NCI-H748 (cell line): Measurements from ENCODE around the gene ANGPTL5.
"Not testable (repeated sequence)": the region's sequence is repeated elsewhere in the genome, so short reads cannot be mapped to it uniquely, and the experiment has no call there.

Experiments
- DNase-seq: peaks from one replicate; lab custom pipeline; 2025; ENCODE audit not compliant: unreplicated experiment; lab: John Stamatoyannopoulos, UW

Gene ANGPTL5

GRCh38 chr11:101916422-101916821 is at the start of gene ANGPTL5:
Gene ANGPTL5, minus strand, starts transcription at chr11:101916522. Its CDS starts 8,613 bp downstream, at chr11:101907909.
- no peak for DNase-seq

DNA sequence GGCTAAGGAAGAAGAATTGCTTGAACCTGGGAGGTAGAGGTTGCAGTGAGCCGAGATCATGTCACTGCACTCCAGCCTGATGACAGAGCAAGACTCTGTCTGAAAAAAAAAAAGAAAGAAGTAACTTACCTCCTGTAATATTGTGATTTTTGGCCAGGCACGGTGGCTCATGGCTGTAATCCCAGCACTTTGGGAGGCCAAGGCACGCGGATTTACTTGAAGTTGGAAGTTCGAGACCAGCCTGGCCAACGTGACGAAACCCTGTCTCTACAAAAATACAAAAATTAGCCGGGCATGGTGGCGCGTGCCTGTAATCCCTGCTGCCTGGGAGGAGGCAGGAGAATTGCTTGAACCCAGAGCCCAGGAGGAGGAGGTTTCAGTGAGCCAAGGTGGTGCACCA is 47.9 kb upstream of the ANGPTL5 start:
- not testable (repeated sequence) for DNase-seq

GRCh38 chr11:101960231-101960630 is 43.9 kb upstream of the ANGPTL5 start:
- no peak for DNase-seq

- DNase-seq: no peak
These were observed 39.4 kb upstream of the ANGPTL5 start for GRCh38 chr11:101955701-101956100.

- DNase-seq: no peak
These were observed 39.0 kb upstream of the ANGPTL5 start for GRCh38 chr11:101955278-101955677.

DNA sequence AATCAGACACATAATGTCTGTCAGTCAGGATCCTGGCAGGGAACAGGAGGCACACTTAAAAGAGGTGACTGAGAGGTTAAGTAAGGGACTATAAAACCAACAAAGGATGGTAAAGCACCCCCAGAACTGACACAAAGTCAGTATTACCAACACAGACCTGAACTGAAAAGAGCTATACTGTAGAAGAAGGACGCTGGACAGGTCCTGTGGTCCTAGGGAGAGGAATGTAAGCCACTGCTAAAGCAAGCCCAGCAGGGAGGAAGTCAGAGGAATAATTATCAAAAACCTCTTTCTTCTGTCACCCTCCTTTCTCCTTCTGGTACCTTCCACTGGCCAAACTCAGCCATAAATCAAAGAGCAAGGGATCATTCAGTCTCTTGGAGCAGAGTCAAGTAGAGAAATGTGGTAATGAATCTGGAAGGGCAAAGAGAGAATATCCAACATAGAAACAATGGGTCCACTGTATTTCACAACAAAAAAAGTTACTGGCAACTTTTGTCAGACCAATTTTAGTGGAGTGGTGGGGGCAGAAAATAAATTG is 33.4 kb upstream of the ANGPTL5 start:
- no peak for DNase-seq

DNA sequence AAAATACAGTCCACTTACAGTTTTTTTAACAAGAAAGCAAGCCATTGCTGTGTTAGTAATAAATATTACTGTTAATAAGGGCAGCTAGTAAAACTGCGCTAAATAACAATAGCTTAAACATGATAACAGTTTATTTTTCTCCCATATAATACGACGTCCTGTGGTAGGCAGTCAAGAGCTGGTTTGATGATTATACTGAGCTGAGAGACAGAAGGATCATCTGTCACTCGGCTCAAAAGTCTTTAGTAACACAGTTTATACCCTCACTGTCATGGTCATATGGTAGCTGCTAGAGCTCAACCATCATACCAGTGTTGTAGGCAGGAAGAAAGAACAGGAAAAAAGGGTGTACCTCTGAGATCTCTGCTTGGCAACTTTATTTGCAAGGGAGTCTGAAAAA is 29.1 kb upstream of the ANGPTL5 start:
- DNase-seq: no peak

- peak; percentile 14 for DNase-seq
These were observed 28.6 kb upstream of the ANGPTL5 start for GRCh38 chr11:101944923-101945322.

GRCh38 chr11:101940901-101941520 is 24.7 kb upstream of the ANGPTL5 start:
- no peak for DNase-seq

DNA sequence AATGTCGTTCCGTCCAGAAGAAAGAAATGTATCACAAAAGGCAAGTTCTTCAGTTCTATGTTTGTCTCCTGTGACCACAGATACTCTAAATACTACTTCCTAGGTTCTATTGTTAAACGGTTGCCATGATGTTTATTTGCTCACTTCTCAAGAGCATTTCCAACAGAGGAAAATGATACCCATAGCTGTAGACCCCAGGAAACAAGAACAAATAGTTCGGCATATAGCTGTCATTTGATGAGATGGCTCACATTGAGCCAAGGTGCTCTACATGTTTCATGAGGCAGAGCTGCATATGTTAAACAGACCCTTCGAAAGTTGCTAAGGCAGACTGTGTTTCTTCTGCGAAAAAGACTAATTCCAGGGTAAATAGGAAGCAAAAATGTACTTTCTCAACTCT is 15.4 kb upstream of the ANGPTL5 start:
- peak; percentile 87 for DNase-seq

DNA sequence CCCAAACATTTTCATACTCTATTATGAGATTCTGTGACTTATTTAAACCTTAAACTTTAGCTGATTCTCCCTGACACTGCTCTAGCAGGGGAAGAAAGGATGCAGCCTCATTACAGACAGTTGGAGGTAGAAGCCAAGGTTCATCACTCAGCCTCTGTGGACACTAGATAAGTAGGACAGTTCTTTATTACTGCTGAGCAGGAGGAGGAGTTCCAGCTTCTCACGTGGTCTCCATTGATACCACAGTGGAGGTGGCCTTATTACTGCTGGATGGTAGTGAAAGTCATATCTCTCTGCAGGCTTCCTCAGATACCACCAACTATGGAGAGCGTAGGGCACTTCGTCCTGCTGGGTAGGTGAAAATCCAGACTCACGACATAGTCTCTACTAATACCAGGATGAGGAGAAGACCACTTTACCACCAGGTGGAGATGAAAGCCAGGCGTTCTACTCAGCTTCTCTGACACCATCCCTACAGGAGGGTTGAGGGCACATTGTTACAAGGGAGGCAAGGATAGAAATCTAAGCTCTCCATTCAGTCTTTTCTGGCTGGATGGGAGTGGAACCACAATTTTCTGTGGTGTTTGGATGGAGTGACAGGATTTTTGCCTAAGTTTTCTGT is 13.1 kb upstream of the ANGPTL5 start:
- no peak for DNase-seq

DNA sequence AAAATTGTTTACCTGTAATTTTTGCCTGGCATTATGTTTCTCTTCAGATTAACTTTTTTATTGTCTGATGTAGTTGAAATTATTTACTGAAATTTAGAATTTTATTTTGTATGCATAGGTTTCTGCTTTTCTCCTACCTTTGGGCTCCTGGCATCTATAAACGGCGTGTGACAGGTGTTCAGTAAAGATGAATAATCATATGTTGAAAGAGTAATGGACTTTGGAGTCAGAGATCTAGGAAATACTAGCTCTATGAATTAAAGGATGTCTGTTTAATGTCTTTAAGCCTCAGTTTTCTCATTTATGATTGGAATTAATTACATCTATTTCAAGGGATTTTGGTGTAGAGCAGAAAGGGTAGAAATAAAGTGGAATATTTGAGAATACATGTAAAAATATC is 7.2 kb upstream of the ANGPTL5 start:
- no peak for DNase-seq

DNA sequence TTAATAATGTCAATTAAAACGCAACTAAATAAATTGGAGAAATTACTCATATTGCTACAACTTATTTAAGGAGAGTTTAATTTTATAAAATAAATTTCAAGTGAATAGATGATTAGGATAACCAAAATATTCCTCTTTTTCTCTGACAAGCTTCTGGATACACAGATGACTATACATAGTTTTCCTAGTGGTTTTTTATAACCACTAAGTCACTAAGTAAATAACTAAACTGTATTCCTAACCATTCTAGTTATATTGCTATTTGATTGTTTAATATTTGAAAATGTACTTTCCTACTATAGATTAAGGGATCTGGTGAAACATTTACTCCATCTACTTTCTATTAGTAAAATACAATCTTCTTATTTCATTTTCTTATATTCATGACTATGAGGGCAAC is 4.7 kb upstream of the ANGPTL5 start:
- no peak for DNase-seq

DNA sequence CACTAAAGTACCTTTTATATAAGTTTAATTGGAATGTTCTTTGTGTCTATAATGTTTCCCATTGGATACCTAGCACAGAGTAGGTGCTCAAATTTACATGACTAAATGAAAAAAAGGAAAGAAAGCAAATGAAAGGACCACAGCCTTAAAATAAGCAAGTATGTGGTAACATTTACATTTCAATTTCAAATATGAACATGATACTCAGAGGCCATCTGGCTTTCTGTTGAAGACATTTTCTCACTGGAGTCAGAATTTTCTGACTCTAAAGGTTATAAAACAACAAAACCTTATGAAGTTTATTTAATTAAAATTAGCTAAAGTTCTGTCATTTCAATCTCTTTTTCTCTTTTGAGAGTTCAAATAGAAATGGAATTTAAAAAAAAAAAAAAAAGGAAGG is 904 bp upstream of the ANGPTL5 start:
- no peak for DNase-seq

DNA sequence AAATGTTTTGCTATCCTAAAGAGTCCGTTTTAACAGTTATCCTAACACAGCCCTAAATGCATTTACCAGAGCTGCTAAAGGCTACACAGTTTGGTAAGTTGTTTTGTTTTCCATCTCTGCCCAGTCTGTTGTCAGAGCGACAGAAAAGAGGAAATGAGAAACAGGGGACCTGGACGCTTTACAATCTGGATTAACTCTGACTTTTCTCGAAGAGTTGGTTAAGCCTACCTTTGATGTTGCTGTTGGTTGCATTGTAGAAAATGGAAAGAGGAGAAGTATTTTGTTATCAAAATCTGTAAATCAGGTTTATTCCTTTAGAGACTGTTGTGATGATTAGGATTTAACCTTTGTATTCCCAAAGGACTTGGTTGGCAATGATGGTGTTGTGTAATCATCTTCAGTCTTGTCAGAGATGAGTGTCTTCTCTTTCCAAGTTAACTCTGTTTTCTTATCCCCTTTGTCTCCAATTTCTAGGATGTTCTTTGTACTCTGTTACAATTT is 481 bp downstream of the ANGPTL5 start:
- DNase-seq: peak; percentile 56

DNA sequence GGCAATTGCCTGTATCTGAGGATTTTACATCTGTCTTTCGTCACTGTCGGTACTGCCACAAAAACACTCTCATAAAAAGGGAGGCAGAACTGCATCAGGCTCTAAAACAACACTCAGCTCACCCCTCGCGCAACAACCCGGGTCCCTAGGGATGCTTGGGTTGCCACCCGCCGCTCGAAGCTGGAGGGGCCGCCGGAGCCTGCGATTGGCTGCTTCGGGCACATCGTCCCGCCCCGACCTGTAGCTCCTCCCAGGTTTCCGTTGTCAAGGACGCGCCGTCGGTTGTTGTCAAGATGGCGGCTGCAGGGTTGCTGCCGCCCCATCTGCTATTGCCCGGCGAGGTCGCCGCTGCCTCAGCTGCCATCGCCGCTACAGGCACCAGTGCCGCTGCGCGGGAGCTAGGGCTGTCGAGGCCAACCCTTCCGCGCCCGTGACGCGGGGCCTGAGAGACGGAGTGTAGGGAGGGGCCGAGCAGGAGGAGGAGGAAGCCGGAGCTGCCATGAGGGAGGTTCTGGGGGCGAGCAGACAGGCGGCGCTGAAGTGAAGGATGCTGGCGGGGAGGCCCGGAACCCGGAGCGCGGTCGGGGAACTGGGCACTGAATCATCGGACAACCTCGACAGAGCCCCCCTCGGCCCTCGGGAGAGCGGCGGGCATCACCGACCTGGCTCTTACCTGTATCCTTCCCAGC is 1.4 kb downstream of the ANGPTL5 start, which contains the start of gene CEP126:
CEP126 (plus strand) TSS at position 273 of the 689 bp plus-strand sequence; CDS start at position 548, 275 bp downstream.
- peak; percentile 94 for DNase-seq

- peak; percentile 40 for DNase-seq
These were observed 2.0 kb downstream of the ANGPTL5 start for GRCh38 chr11:101914341-101914737.

DNA sequence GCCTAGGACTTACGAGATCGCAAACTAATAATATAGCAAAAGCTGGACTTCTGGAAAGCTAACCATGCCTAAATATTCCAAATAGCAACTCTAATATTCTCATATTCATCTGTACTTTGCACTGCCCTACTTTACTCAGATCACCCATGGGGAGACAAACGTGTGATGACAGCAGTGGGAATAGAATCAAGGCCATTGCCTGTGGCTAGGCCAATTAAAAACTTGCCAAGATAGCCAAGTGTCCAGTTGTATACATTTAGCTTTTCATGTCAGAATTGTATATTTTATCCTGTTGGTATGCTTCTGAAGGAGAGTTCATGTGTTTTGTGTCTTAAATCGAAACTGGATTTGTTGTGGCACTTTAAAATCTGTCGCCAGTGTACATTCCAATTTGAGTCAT is 2.7 kb downstream of the ANGPTL5 start:
- no peak for DNase-seq

DNA sequence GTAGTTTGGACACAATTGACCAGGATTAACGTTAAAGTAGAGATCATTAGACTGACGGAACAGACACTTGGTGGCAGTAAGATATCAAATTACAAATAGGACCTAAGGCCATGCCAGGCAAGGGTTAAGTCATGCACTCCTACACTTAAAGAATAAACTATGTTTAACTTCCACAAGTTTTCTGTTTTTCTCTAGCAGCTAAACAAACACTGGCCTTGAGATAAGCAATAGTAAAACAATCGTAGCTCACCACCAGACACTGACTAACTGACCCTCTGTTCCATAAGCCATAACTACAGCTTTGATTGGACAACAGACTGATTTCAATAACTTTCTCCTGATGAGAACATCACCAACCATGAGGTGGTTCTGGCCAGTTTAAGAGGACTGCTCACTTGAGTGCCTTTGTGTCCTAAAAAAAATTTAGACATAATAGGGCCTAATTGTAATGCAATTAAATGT is 3.5 kb downstream of the ANGPTL5 start:
- no peak for DNase-seq

DNA sequence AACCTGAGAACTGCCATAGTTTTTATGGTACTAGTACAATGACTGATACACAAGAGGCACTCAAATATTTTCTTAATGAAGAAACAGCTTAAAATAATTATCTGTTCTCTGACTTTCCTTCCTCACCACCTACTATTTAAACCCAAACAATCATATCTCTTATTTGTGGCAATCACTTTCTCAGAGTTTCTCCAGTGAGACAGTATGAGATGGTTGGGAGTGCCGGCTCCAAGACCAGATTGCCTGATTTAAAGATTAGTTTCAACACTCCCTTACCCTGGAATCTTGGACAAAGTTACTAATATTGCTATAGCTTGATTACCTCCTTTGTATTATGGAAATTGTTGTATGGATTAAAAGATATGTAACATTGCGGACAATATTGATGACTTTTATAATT is 7.2 kb downstream of the ANGPTL5 start:
- DNase-seq: no peak

GRCh38 chr11:101907815-101908214 is 8.5 kb downstream of the ANGPTL5 start:
- no peak for DNase-seq

GRCh38 chr11:101894505-101894904 is 21.8 kb downstream of the ANGPTL5 start:
- DNase-seq: no peak
